IMR-90 (cell line): Measurements from ENCODE around the gene TVP23A. TPM values are rescaled to one million over a fixed set of nuclear protein-coding genes. Genes with fewer than 3 reads are reported as not detected.

ENCODE experiments used
- ATAC-seq: fragments of 200-7000 bp; cut with Tn5 transposase; 2 replicates; pipeline ENCODE4 v1.9.1; 2020; ENCODE audit warnings: low read depth, mild to moderate bottlenecking, moderate library complexity
- BruUV-seq: library from RNA; stranded (reverse); fragments of 400-500 nt; replicated peaks from 2 replicates; lab custom pipeline; 2021; lab: Mats Ljungman, UMichigan
- CTCF ChIA-PET: fragments of 300-600 bp; formaldehyde crosslinking; extraction: SDS; loops from one replicate; lab custom pipeline; 2021; ENCODE audit warnings: antibody characterized with exemption; lab: Yijun Ruan, JAX
- POLR2A ChIA-PET: fragments of 300-600 bp; sonication (Branson Sonifier 250); formaldehyde crosslinking; loops from one replicate; lab custom pipeline; 2022; ENCODE audit warnings: antibody characterized with exemption; ENCODE audit not compliant: unreplicated experiment; lab: Charles Lee
- DNase-seq: peaks from one replicate; pipeline ENCODE4 v3.0.0; 2013
- H2AFZ ChIP-seq: replicated peaks from 2 replicates; pipeline ENCODE3; 2013; ENCODE audit warnings: low read length, mild to moderate bottlenecking; ENCODE audit not compliant: poor library complexity
- H2AK5ac ChIP-seq: 2 replicates; pipeline ENCODE4 v1.6.1; 2013; ENCODE audit warnings: low read depth, low read length, inconsistent platforms
- H2AK9ac ChIP-seq: replicated peaks from 2 replicates; pipeline ENCODE3; 2013; ENCODE audit warnings: mild to moderate bottlenecking, low read depth, low read length, moderate library complexity; ENCODE audit not compliant: poor library complexity
- H2BK120ac ChIP-seq: 2 replicates; pipeline ENCODE4 v1.6.1; 2013; ENCODE audit warnings: low read depth, low read length, inconsistent platforms
- H2BK15ac ChIP-seq: 3 replicates; pipeline ENCODE4 v1.6.1; 2013; ENCODE audit warnings: low read depth, low read length, inconsistent platforms
- H2BK20ac ChIP-seq: 2 replicates; pipeline ENCODE4 v1.6.1; 2013; ENCODE audit warnings: low read depth, mild to moderate bottlenecking, inconsistent platforms, low read length, moderate library complexity
- H2BK5ac ChIP-seq: 2 replicates; pipeline ENCODE4 v1.6.1; 2013; ENCODE audit warnings: mild to moderate bottlenecking, low read depth, low read length, inconsistent platforms; ENCODE audit not compliant: poor library complexity, severe bottlenecking
- H3K14ac ChIP-seq: replicated peaks from 2 replicates; pipeline ENCODE4 v1.6.1; 2013; ENCODE audit warnings: low read depth, low read length, inconsistent platforms
- H3K18ac ChIP-seq: 2 replicates; pipeline ENCODE4 v1.6.1; 2013; ENCODE audit warnings: low read depth, low read length, control low read depth
- H3K23ac ChIP-seq: 2 replicates; pipeline ENCODE4 v1.6.1; 2013; ENCODE audit warnings: low read depth, low read length, inconsistent platforms
- H3K27ac ChIP-seq: 2 replicates; pipeline ENCODE4 v1.5.1; 2013; ENCODE audit warnings: mild to moderate bottlenecking, control low read depth, low read length; ENCODE audit not compliant: insufficient read depth
- H3K27me3 ChIP-seq: 2 replicates; pipeline ENCODE4 v1.6.1; 2013; ENCODE audit warnings: low read length; ENCODE audit not compliant: control insufficient read depth, insufficient read depth
- H3K36me3 ChIP-seq: 2 replicates; pipeline ENCODE4 v1.6.1; 2013; ENCODE audit warnings: low read length, mixed read lengths; ENCODE audit not compliant: control insufficient read depth, insufficient read depth
- H3K4ac ChIP-seq: 2 replicates; pipeline ENCODE4 v1.6.1; 2013; ENCODE audit warnings: low read depth, low read length, inconsistent platforms
- H3K4me1 ChIP-seq: 2 replicates; pipeline ENCODE4 v1.6.1; 2013; ENCODE audit warnings: low read length, mixed read lengths; ENCODE audit not compliant: control insufficient read depth, insufficient read depth
- H3K4me2 ChIP-seq: 2 replicates; pipeline ENCODE4 v1.6.1; 2013; ENCODE audit warnings: low read depth, mild to moderate bottlenecking, control low read depth, low read length, moderate library complexity
- H3K4me3 ChIP-seq: 2 replicates; pipeline ENCODE4 v1.5.1; 2013; ENCODE audit warnings: low read depth, mild to moderate bottlenecking, control low read depth, low read length, moderate library complexity; ENCODE audit not compliant: insufficient read depth
- H3K56ac ChIP-seq: 2 replicates; pipeline ENCODE4 v1.6.1; 2013; ENCODE audit warnings: low read length, inconsistent platforms; ENCODE audit not compliant: insufficient read depth; ENCODE audit errors: extremely low read depth
- H3K79me1 ChIP-seq, 2 experiments: 2 replicates each; pipeline ENCODE4 v1.6.1; 2013; ENCODE audit warnings: low read length in 2 of 2, inconsistent platforms in 1 of 2, low read depth in 1 of 2
- H3K9ac ChIP-seq: 2 replicates; pipeline ENCODE4 v1.6.1; 2013; ENCODE audit warnings: low read depth, low read length, control low read depth
- H3K9me1 ChIP-seq: 2 replicates; pipeline ENCODE4 v1.6.1; 2013; ENCODE audit warnings: low read length, inconsistent platforms; ENCODE audit not compliant: insufficient read depth
- H3K9me3 ChIP-seq: 2 replicates; pipeline ENCODE4 v1.6.1; 2013; ENCODE audit warnings: low read length; ENCODE audit not compliant: control insufficient read depth, insufficient read depth
- H4K20me1 ChIP-seq: 2 replicates; pipeline ENCODE4 v1.6.1; 2013; ENCODE audit warnings: low read length, inconsistent platforms; ENCODE audit not compliant: insufficient read depth
- H4K5ac ChIP-seq: 2 replicates; pipeline ENCODE4 v1.6.1; 2013; ENCODE audit warnings: mild to moderate bottlenecking, low read depth, low read length, control low read depth
- H4K8ac ChIP-seq, 2 experiments: 2 replicates each; pipeline ENCODE4 v1.6.1; 2013; ENCODE audit warnings: low read depth in 2 of 2, low read length in 2 of 2, control low read depth in 1 of 2, inconsistent platforms in 1 of 2
- H4K91ac ChIP-seq: 2 replicates; pipeline ENCODE4 v1.6.1; 2013; ENCODE audit warnings: low read depth, low read length, inconsistent platforms; ENCODE audit not compliant: insufficient read depth
- CEBPB ChIP-seq: IDR thresholded peaks from 2 replicates; pipeline ENCODE4 v1.6.1; 2012; ENCODE audit warnings: low read depth, low read length, improper control_type of control experiment
- NFE2L2 ChIP-seq: fragments of 150-350 bp; IDR thresholded peaks from 2 replicates; pipeline ENCODE4 v1.6.1; 2016; ENCODE audit warnings: low read depth, mild to moderate bottlenecking, low read length
- POLR2A ChIP-seq: IDR thresholded peaks from 2 replicates; pipeline ENCODE4 v1.6.1; 2012; ENCODE audit warnings: mild to moderate bottlenecking, low read depth, low read length
- RAD21 ChIP-seq: IDR thresholded peaks from 2 replicates; pipeline ENCODE4 v1.6.1; 2012; ENCODE audit warnings: low read length, improper control_type of control experiment
- WGBS, 2 experiments: methylation state at CpG; one replicate each; pipeline versions ENCODE4 v1.1.5 to v1.1.7; 2013; ENCODE audit warnings: missing lambda C conversion rate in 2 of 2; ENCODE audit not compliant: insufficient read length in 1 of 2; ENCODE audit errors: extremely low coverage in 2 of 2; 5-methylcytosine and 5-hydroxymethylcytosine counted together
- dilution Hi-C: fragments of 300-500 bp; cut with HindIII; formaldehyde crosslinking; loops from one replicate; pipeline ENCODE4 v1.14.3; 2018; ENCODE audit warnings: low sequenced_read_pairs; ENCODE audit not compliant: unreplicated experiment
- in situ Hi-C: fragments of 300-500 bp; cut with MboI; formaldehyde crosslinking; loops from 3 replicates; pipeline ENCODE4 v1.14.3; 2019; ENCODE audit warnings: low sequenced_read_pairs, inconsistent platforms, mixed read lengths
- intact Hi-C: fragments of 100-400 bp; cut with micrococcal nuclease; formaldehyde crosslinking; loops from 2 replicates; pipeline ENCODE4 v1.10.0; 2022
- polyA plus RNA-seq, 3 experiments: library from polyadenylated mRNA; depleted of rRNA; stranded (reverse); fragments of >200 nt; gene quantifications; 2 replicates each; pipeline ENCODE4 v1.2.3, GENCODE V29; 2012; ENCODE audit warnings: low replicate concordance in 1 of 3
- total RNA-seq: library from RNA; depleted of rRNA; stranded (reverse); fragments of >200 nt; gene quantifications from 2 replicates; pipeline ENCODE4 v1.2.3, GENCODE V29; 2012

The TVP23A gene
- total and polyA plus RNA-seq, 2 of the 4 experiments (the other 2 are of a cell fraction) = not detected

DNA sequence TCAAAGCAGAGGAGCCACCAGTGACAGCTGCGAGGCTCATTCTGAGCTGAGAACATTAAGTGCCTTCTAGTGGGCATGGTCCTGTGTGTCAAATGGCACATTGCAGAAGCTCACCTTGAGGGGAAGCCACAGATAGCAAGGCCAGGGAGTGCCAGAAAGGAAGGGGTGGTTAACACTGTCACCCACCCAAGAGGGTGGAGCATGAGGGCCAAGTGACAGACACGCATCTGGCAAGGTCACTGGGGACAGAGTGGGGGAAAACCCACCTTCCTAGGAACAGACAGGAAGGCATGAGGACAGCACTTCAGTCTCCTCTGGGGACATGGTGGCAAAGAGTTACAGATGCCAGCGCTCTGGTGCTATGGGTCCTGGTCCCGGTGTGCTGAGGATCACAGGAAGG lies 52.8 kb downstream of the TVP23A start:
- H4K8ac ChIP-seq = no peak overlapping the region
- no peak overlapping the region for H2AFZ ChIP-seq
- no peak overlapping the region for H3K56ac ChIP-seq
- BruUV-seq = no TSS peak
- no peak overlapping the region for H3K4me3 ChIP-seq
- H4K91ac ChIP-seq = no peak overlapping the region
- no peak overlapping the region for H2BK120ac ChIP-seq
- ATAC-seq (no peak), DNase-seq (no peak)
- TF ChIP-seq RAD21 (no peak), CEBPB (no peak), POLR2A (no peak), NFE2L2 (no peak)
- H3K23ac ChIP-seq = no peak overlapping the region
- no peaks in the 10 kb centered on the region for H3K27me3 ChIP-seq
- dilution Hi-C loops (no loop called here), in situ Hi-C loops (no loop called here), intact Hi-C loops (no loop called here)
- no peak overlapping the region for H3K9ac ChIP-seq
- H3K14ac ChIP-seq = no peak overlapping the region
- no peak overlapping the region for H4K5ac ChIP-seq
- peaks cover 27% of the 10 kb centered on the region for H3K36me3 ChIP-seq
- no peak overlapping the region for H3K4me2 ChIP-seq
- H2BK15ac ChIP-seq = no peak overlapping the region
- ChIA-PET POLR2A (no interaction called here), CTCF (no interaction called here)
- H2BK20ac ChIP-seq = no peak overlapping the region
- no peaks in the 10 kb centered on the region for H4K20me1 ChIP-seq
- no peak overlapping the region for H2AK9ac ChIP-seq
- no peak overlapping the region for H3K18ac ChIP-seq
- H2BK5ac ChIP-seq = no peak overlapping the region
- H3K4me1 ChIP-seq = no peaks in the 10 kb centered on the region
- no peaks in the 10 kb centered on the region for H3K79me1 ChIP-seq
- no peak overlapping the region for H3K4ac ChIP-seq
- no peak overlapping the region for H2AK5ac ChIP-seq
- H3K9me3 ChIP-seq = no peaks in the 10 kb centered on the region
- no CpG with 5 or more reads among the region's 4 CpGs for WGBS, 2 experiments
- no peaks in the 10 kb centered on the region for H3K9me1 ChIP-seq
- H3K27ac ChIP-seq = no peak overlapping the region
